Thoracic aorta (tissue), 2 donors: Measurements from ENCODE around the gene RIPPLY1. TPM values are rescaled to one million over a fixed set of nuclear protein-coding genes. Genes with fewer than 3 reads are reported as not detected.

ENCODE experiments used
- ATAC-seq: fragments of 150-250 bp; one replicate; pipeline ENCODE4 v1.8.0; 2017; ENCODE audit warnings: low read depth; ENCODE audit not compliant: insufficient number of reproducible peaks, low FRiP score
- DNase-seq: peaks from one replicate; pipeline ENCODE4 v3.0.0-alpha.2; 2020; ENCODE audit warnings: low spot score
- H3K27ac ChIP-seq, 2 donors: fragments of 200-600 bp; sonication (generic); 1 replicate in 1 of 2; 2 replicates in 1 of 2; pipeline ENCODE4 v1.5.1; 2016; ENCODE audit warnings: mild to moderate bottlenecking in 2 of 2, moderate library complexity in 2 of 2
- H3K27me3 ChIP-seq: fragments of 200-600 bp; sonication (generic); replicated peaks from 2 replicates; pipeline ENCODE4 v1.6.0; 2016; ENCODE audit warnings: mild to moderate bottlenecking; ENCODE audit not compliant: insufficient read depth
- H3K36me3 ChIP-seq: fragments of 200-600 bp; sonication (generic); one replicate; pipeline ENCODE4 v1.5.1; 2016
- H3K4me1 ChIP-seq, 2 donors: fragments of 200-600 bp; sonication (generic); 1 replicate in 1 of 2; 2 replicates in 1 of 2; pipeline versions ENCODE4 v1.5.1 to v1.6.0; 2016; ENCODE audit warnings: low read depth in 2 of 2, mild to moderate bottlenecking in 1 of 2; ENCODE audit not compliant: control insufficient read depth in 1 of 2
- H3K4me3 ChIP-seq: fragments of 200-600 bp; sonication (generic); 2 replicates; pipeline ENCODE4 v1.5.1; 2016; ENCODE audit warnings: mild to moderate bottlenecking
- H3K9me3 ChIP-seq: fragments of 200-600 bp; sonication (generic); 2 replicates; pipeline ENCODE4 v1.5.1; 2016
- CTCF ChIP-seq: fragments of 200-600 bp; sonication (generic); IDR thresholded peaks from one replicate; pipeline ENCODE4 v1.5.1; 2019; ENCODE audit warnings: antibody characterized with exemption
- total RNA-seq, 2 donors: library from RNA; depleted of rRNA; stranded (reverse); fragments of >200 nt; gene quantifications; one replicate each; pipeline versions ENCODE4 v1.1.0 to v1.2.3, GENCODE V29; 2016

Gene RIPPLY1
- total RNA-seq, 2 donors from 2014 or later, result not detected

- no peak for TF ChIP-seq CTCF
- no peaks in the 10 kb centered on the region for H3K36me3 ChIP-seq
- H3K4me3 ChIP-seq, result no peak overlapping the region
- DNase-seq (no peak), ATAC-seq (no peak)
- no peaks in the 10 kb centered on the region for H3K4me1 ChIP-seq
- no peak overlapping the region for H3K27ac ChIP-seq
- no peaks in the 10 kb centered on the region for H3K9me3 ChIP-seq
- no peaks in the 10 kb centered on the region for H3K27me3 ChIP-seq
Observed at GRCh38 chrX:106931831-106932491, 28.8 kb upstream of the RIPPLY1 start.

DNA sequence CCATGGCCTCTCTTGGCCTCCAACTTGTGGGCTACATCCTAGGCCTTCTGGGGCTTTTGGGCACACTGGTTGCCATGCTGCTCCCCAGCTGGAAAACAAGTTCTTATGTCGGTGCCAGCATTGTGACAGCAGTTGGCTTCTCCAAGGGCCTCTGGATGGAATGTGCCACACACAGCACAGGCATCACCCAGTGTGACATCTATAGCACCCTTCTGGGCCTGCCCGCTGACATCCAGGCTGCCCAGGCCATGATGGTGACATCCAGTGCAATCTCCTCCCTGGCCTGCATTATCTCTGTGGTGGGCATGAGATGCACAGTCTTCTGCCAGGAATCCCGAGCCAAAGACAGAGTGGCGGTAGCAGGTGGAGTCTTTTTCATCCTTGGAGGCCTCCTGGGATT lies 25.1 kb upstream of the RIPPLY1 start:
- DNase-seq (no peak), ATAC-seq (no peak)
- no peaks in the 10 kb centered on the region for H3K4me1 ChIP-seq
- no peaks in the 10 kb centered on the region for H3K36me3 ChIP-seq
- no peaks in the 10 kb centered on the region for H3K27me3 ChIP-seq
- no peak overlapping the region for H3K4me3 ChIP-seq
- TF ChIP-seq CTCF, result no peak
- H3K27ac ChIP-seq, result no peak overlapping the region
- H3K9me3 ChIP-seq, result no peaks in the 10 kb centered on the region

DNA sequence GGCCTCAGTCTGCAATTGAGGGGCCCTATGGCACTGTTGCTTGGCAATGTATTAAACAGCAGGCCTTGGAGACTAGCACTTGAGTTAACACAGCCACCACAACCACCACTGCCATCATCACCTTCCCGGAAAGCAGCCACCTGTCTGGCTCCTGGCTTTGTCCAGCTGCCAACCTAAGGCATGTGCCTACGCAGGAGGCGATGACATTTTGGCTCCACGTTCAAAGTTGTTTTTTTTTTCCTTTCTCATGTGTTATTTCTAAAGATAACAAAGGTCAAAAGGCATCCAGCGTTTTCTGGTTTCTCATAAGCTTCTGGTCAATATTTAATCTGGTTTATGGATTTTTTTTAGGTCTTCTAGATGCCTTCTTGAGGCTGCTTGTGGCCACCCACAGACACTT lies 24.6 kb upstream of the RIPPLY1 start:
- no peak for DNase-seq
- ATAC-seq, result no peak
- Histone ChIP-seq H3K4me1 (no peaks in the 10 kb centered on the region), H3K27ac (no peak overlapping the region), H3K9me3 (no peaks in the 10 kb centered on the region), H3K36me3 (no peaks in the 10 kb centered on the region), H3K4me3 (no peak overlapping the region), H3K27me3 (no peaks in the 10 kb centered on the region)
- no peak for TF ChIP-seq CTCF

DNA sequence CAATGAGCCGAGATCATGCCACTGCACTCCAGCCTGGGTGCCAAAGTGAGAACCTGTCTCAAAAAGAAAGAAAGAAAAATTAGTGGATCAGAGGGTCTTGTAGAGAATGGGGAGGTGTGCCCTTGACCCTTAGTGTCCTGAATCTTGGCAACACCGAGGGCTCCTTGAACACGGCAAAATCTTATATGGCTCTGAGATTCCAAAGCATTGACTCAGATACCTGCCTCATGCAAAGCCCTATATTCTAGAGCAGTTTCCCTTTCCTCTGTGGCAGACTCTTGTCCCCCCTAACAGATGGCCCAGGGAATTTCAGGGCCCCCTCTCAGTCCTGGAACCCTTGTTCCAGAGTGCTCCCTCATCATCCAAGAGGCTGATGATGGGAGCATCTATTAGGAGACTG lies 23.9 kb upstream of the RIPPLY1 start:
- no peaks in the 10 kb centered on the region for H3K4me1 ChIP-seq
- DNase-seq (no peak), ATAC-seq (no peak)
- no peaks in the 10 kb centered on the region for H3K27me3 ChIP-seq
- H3K9me3 ChIP-seq, result no peaks in the 10 kb centered on the region
- no peak overlapping the region for H3K27ac ChIP-seq
- no peak overlapping the region for H3K4me3 ChIP-seq
- H3K36me3 ChIP-seq, result no peaks in the 10 kb centered on the region
- no peak for TF ChIP-seq CTCF

- TF ChIP-seq CTCF, result no peak
- no peak overlapping the region for H3K4me3 ChIP-seq
- H3K27ac ChIP-seq, result no peak overlapping the region
- no peaks in the 10 kb centered on the region for H3K27me3 ChIP-seq
- ATAC-seq (no peak), DNase-seq (no peak)
- H3K9me3 ChIP-seq, result no peaks in the 10 kb centered on the region
- H3K36me3 ChIP-seq, result no peaks in the 10 kb centered on the region
- H3K4me1 ChIP-seq, result no peaks in the 10 kb centered on the region
Observed at GRCh38 chrX:106921637-106922036, 18.5 kb upstream of the RIPPLY1 start.
